Endothelial cell of hepatic sinusoid (primary cell): ENCODE measurements around the gene SHISA7.

Experiments
- in situ Hi-C: cut with HindIII; loops from 2 replicates; pipeline ENCODE4 v1.10.0; 2017; ENCODE audit warnings: low sequenced_read_pairs

Gene SHISA7

DNA sequence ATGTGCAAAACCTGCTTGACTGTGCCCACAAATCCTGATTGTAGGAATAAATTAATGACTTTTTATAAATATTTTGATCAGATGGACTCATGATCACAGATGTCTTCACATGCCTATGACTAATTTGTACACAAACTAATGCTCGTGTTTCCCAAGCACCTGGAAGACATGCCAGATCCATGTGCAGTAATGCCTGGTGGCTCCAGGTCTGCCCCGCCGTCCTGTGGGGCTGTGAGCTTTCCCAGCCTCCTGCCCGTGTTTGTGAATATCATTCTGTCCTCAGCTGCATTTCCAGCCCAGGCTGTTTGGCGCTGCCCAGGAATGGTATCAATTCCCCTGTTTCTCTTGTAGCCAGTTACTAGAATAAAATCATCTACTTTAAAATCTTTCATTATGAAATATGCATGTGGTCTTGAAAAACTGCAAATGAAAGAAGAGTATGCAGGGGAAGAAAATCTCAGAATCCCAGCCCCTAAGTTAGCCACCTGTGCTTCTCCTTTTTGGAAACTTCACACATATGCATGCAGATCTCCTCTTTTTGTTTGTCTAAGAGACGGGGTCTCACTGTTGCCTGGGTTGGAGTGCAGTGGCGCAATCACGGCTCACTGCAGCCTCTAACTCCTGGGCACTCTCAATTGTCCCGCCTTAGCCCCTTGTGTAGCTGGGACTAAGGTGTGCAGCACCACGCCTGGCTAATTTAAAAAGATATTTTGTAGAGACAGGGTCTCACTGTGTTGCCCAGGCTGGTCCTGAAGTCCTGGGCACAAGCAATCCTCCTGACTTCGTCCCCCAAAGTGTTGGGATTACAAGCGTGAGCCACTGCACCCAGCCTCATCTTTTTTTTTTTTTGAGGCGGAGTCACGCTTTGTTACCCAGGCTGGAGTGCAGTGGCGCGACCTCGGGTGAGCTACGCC, 51.1 kb downstream of the SHISA7 start:
- in situ Hi-C loops: loop anchor here (5.0 kb wide), 2 partner anchors 45 to 95 kb away; no protein-coding TSS in a partner anchor

DNA sequence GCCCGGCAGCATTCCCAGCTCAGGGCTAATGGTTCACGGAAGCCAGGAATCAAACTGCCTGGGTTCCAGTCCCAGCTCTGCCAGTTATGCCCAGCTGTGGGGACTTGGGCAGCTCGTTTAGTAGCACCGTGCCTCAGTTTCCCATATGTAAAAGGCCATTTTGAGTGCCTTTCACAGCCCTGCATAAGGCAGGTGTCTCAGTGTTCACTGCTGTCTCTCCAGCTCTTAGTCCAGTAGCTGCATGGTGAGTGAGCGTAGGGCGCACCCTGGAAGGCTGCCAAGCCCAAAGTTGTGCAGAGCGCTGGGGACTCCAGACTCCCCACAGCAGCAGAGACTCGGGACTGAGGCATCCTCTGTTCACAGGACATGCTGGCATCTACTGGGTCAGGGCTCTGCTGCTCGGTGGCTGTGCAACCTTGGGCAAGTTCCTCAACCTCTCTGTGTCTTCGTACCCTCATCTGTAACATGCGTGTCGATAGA, 51.9 kb downstream of the SHISA7 start:
- in situ Hi-C loops: loop anchor here (5.0 kb wide), 2 partner anchors 44 to 94 kb away; no protein-coding TSS in a partner anchor

DNA sequence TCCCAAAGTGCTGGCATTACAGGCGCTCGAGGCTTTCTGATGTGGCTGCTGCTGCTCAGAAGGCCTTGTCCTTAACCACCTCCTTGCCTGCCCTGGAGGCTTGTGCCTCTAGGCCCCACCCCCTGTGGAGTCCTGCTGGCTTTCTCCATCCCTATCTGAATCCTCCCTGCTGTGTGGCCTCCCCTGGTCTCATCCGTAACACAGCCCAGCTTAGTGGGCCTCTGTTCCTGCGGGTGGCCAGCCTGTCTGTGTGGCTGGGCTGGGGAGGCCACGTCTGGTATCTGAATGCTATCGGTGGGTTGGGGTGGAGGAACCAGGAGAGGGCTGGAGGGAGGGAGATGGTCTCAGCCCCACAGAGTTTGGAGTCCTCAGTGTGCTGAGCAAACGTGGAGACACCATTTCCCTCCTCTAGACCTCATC, 52.6 kb downstream of the SHISA7 start:
- in situ Hi-C loops: loop anchor here (5.0 kb wide), 2 partner anchors 43 to 93 kb away; no protein-coding TSS in a partner anchor

DNA sequence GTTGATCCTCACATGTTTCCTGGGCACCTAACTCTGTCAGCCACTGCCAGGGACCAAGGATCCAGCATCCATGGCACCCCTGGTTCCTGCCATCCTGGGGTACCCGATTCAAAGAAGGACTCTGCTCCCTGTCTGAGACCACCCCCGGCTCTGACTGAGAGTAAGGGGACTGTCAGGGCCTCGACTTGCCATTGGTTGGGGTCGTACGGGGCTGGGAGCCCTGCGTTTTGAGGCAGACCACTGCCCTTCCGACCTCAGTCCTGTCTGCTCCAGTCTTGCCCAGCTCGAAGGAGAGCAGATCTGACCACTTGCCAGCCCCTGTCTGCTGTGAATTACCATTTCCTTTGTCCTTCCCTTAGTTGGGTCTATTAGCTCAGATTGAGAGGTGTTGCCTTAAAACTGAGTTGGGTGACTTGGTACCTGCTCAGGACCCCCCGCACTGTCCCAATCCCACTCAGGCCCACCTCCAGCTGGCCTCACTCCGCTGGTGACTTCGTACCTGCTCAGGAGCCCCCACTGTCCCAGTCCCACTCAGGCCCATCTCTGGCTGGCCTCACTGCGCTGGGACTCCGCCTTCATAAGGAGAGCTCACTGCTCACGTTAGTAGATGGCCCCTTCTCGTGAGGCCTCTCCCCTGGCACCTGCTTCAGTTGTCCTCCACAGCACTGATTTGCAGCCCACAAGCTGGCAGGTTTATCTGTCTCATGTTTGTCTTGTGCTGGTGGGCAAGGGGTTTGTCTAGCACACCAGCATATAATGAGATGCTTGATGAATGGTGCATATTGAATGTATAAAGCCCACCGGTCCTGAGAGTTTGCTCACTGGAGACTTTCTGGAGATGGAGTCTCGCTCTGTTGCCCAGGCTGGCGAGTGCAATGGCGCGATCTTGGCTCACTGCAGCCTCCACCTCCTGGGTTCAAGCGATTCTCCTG, 53.4 kb downstream of the SHISA7 start:
- in situ Hi-C loops: loop anchor here (5.0 kb wide), 2 partner anchors 42 to 92 kb away; no protein-coding TSS in a partner anchor

DNA sequence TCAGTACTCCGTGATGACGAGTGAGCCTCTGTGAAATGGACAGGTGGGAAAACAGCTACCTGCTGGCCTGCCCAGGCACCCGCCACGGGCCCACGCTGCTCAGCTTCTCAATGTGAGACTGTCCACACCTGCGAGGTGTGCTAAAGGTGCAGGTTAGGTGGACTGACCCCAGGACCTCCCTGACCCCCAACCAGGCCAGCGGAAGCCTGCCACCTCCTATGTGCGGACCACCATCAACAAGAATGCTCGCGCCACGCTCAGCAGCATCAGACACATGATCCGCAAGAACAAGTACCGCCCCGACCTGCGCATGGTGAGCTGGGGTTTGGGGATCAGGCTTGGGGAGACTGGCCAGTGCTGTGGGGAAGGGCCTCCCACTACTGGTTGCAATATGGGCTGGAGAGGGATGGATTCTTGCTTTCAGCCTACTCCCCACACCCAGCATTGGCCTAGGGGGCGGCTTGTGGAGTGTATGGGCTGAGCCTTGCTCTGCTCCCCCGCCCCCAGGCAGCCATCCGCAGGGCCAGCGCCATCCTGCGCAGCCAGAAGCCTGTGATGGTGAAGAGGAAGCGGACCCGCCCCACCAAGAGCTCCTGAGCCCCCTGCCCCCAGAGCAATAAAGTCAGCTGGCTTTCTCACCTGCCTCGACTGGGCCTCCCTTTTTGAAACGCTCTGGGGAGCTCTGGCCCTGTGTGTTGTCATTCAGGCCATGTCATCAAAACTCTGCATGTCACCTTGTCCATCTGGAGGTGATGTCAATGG, 55.2 kb downstream of the SHISA7 start:
- in situ Hi-C loops: no loop called here

DNA sequence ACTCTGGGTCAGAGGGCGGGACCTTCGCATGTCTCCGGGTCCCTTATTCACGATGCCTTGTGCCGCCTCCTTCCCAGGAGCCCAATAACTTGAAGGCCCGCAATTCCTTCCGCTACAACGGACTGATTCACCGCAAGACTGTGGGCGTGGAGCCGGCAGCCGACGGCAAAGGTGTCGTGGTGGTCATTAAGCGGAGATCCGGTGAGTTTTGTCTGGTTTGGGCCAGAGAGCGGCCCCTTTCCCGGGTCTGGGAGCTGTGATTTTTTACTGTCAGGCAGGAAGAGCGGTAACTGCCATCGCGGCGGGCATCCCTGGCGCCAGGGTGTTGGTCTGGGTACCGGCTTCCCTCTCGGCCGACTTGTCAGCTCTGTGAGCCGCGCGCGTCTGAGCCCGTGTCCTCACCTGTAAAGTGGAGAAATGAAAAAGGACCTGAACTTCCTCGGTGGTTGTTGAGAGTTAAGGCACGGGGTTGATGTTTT, 56.6 kb downstream of the SHISA7 start:
- in situ Hi-C loops: no loop called here

DNA sequence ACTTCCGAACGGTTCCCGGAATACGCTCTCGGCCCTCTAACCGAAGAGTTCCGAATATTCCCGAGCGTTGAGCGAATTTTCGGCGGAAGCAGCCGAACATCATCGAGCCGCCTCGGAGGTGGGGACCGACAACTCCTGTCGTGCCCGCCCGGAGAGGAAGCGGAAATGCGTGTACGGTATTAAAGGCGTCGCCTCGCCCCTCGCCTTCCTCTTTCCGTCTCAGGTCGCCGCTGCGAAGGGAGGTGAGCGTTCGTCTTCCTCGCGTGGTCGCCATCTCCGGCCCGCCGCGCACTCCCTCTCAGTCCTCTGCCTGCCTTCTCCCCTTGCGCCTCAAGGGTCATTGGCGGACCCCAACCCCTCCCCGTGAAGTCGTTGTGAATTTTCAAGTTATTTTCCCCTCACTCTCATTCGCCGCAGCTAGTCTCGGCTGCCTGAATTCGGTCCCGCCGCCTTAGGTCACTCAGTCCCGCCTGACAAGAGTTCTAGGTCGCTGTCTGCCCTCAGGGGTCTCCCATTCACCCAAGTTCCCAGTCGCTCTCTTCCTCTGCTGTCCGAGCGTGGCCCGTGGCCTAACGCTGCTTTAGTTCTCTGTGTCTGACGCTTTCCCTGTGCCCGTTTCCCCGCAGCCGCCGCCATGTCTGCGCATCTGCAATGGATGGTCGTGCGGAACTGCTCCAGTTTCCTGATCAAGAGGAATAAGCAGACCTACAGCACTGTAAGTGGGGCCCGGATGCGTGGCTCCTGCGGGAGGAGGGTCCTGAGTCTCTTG, 57.2 kb downstream of the SHISA7 start, which contains the start of gene RPL28:
RPL28 (plus strand) TSS at position 209 of the 769 bp plus-strand sequence; CDS start at position 635, 426 bp downstream.
- in situ Hi-C loops: no loop called here

DNA sequence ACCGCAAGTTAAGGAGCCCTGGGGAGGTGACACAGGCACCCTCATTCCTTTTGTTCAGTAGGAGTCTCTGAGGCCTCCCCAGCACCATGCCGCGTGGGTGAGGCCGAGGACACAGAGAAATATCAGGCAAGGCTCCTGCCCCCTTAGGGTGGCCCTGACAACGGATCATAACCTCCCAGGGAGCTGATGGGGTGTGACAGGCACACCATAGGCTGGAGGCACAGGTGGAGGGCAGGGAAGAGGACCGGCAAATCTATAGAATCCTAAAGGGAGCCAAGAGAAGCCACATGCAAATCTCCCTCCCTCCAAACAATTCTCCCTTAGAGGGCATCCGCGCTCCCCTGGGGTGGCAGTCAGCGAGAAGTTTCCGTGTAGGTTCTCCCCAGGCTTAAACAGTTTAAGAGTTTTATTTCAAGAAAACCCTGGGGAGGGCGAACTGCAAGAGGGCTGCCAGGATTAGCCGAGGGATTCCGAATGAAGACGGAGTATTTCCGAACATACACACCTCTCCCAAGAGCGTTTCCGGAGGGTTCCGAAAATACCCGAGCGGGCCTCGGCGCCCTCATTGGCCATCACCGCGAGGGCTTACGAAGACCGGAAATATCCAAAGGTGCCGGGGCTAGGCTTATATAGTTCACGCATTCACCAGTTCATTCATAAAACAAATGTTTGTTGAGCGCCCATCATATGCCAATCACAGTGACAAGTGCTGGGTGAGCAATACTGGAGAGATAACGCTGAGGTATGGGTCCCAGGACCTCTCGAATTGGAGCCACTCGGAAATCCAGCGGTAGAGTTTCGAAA, 58.0 kb downstream of the SHISA7 start:
- in situ Hi-C loops: no loop called here

DNA sequence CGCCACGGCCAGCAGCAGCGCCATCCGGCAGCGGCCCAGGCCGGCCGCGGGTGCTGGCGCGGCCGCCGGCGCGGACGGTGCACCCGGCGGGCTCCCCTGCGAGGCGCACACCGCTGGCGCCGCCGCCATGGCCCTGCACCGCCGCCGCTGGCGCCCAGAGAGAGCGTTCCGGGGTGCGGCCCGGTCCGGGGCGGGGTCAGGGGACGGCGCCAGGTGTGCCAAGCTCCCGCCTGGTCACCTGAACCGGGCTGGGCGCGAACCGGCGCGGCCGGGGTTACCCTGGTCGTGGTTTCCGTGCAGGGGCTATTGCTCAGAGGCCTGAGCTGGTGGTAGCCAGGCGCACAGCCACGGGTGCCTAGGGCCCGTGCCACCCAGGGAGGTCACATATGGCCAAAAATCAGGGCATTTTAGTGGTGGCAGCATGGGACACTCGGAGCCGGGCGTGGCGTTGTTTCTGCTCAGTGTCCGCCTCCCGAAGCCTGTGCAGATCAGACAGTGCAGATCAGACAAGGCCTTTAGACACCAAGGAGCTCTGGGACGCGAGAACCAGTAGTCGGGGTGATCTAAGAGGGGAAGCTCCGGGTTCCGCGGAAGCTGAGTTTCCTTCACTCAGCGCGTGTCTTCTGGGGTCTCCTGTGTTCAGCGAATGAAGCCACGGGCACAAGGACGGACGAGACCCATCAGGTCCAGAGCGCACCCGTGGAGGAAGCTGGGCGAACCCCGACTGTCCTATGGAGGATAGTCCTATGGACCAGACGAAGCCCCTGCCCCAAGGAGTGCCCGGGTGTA, 58.8 kb downstream of the SHISA7 start, which contains the start of gene TMEM238:
TMEM238 (minus strand) TSS at position 162 of the 789 bp plus-strand sequence; CDS start at position 129, 33 bp downstream.
- in situ Hi-C loops: no loop called here

DNA sequence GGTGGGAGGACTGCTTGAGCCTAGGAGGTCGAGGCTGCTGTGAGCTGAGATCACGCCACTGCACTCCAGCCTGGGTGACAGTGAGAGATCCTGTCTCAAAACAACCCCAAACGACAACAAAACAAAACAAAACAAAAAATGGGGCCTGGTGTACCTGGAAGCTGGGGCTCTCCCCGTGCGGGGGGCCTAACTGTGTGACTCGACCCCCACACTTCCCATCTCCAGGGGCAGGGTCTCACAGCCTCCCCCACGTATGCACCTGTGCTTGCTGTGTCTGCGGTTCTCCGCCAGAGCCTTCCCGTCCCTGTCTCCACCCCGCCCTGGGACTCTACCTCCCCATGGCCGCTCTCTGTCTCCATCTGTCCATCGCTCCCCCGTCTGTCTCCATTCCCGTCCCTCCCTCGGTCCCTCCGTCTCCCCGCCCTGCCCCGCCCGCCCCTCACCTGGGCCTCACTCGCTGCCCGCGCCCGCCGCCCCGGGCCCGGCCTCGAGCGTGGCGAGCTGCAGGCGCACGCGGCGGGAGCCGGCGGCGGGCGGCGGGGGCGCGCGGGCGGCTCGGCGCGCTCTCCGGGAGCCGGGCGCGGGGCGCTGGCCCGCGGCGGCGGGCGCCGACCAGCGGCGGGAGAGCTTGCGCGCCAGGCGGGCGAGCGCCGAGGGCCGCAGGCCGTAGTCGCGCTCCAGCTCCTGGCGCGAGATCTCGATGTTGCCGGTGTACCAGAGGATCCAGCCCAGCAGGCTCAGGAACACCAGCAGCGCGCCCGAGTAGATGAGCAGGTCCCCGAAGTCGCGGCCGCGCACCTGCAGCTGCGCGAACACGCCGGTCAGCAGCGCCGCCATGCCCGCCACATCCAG, 59.6 kb downstream of the SHISA7 start:
- in situ Hi-C loops: no loop called here

DNA sequence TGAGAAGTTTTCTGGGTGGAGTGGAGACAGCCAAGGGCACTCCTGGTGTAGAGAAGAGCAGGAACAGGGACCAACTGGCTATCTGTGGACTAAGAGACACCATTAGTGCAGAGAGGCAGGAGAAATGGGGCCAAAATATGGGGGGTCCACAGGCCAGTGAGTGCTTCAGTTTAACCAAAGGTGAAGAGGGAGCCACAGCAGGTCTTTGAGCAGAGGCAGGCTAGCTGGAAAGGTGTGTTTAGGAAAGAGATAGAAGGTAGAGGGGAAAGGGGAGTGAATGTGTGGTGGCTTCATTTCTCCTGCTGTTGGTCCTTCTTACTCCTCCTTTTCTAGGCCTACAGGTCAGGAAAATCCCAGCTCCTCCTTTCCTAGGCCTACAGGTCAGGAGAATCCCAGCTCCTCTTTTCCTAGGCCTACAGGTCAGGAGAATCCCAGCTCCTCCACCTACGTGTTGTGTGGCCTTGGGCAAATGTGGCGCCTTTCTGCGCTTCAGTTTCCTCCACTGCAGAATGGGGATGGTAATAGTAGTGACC, 60.5 kb downstream of the SHISA7 start:
- in situ Hi-C loops: no loop called here

DNA sequence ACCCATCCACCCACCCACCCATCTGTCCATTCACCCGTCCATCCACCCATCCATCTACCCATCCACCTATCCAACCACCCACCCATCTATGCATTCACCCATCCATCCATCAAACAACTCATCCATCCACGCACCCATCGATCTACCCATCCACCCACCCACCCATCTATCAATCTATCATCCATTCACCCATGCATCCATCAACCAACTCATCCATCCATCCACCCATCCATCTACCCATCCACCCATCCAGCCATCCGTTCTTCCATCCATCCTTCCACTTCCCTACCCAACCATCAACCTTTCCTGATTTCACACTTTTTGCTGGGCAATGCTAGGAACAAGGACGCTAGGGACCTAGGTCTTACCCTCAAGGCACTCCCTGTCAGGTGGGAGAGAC, 61.1 kb downstream of the SHISA7 start:
- in situ Hi-C loops: no loop called here

DNA sequence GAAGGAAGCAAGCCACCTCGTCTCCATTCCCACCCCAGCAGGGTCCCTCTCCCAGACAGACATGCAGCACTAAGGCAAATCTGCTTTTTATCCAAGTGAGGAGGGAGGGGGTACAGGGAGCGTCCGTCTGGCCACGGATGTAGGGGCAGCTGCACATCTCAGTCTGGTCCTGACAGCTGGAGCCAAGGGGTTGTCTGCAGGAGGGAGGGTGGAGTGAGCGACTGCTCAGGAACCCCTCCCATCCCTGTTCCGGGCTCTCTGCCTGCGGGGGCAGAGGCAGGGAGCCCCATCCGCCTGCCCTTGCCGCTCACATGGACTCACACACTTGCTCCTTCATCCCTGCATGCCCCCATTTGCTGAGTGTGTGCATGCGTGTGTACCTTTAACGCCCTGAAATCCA, 63.9 kb downstream of the SHISA7 start:
- in situ Hi-C loops: no loop called here
